ENCODE data around the gene TNRC6B.

DNA sequence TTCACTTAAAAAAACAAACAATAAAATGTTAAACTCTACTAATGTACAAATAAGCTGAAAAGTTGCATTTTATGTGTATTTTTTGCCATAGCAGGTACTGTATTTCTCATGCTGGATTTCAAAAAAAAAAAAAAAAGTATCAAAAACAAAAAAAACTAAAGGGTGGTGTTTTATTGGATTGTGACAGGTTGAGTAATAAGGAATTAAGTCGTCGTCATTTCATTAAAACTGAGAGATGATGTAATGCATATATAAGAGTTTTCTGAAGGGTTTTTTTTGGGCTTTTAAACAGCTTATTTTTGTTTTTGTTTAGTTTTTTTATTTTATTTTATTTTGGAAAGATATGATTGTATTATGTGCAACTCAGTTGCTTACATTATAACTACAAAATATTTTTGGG, 157.6 kb downstream of the TNRC6B start:
- TF ChIP-seq, protein P1, sequence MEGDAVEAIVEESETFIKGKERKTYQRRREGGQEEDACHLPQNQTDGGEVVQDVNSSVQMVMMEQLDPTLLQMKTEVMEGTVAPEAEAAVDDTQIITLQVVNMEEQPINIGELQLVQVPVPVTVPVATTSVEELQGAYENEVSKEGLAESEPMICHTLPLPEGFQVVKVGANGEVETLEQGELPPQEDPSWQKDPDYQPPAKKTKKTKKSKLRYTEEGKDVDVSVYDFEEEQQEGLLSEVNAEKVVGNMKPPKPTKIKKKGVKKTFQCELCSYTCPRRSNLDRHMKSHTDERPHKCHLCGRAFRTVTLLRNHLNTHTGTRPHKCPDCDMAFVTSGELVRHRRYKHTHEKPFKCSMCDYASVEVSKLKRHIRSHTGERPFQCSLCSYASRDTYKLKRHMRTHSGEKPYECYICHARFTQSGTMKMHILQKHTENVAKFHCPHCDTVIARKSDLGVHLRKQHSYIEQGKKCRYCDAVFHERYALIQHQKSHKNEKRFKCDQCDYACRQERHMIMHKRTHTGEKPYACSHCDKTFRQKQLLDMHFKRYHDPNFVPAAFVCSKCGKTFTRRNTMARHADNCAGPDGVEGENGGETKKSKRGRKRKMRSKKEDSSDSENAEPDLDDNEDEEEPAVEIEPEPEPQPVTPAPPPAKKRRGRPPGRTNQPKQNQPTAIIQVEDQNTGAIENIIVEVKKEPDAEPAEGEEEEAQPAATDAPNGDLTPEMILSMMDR (IDR thresholded peaks at IDR 0.05) = no peak
- TF ChIP-seq NR2C2 (CRISPR knock-in tag; IDR thresholded peaks at IDR 0.05) (no peak), ZNF232 (CRISPR knock-in tag; IDR thresholded peaks at IDR 0.05) (no peak)
